Stimulated activated CD8-positive, alpha-beta memory T cell treated with anti-CD3 and anti-CD28 coated beads, Interleukin-2, amount 100 ng/mL, for 1 hour (primary cell): ENCODE results near the gene TMEM218.
"Not testable (repeated sequence)": the region's sequence is repeated elsewhere in the genome, so short reads cannot be mapped to it uniquely, and the experiment has no call there.

Experiments
- DNase-seq, 2 donors: peaks; one replicate each; pipeline ENCODE4 v3.0.0-alpha.2; 2020; ENCODE audit warnings: low read depth in 2 of 2

TMEM218 gene

DNA sequence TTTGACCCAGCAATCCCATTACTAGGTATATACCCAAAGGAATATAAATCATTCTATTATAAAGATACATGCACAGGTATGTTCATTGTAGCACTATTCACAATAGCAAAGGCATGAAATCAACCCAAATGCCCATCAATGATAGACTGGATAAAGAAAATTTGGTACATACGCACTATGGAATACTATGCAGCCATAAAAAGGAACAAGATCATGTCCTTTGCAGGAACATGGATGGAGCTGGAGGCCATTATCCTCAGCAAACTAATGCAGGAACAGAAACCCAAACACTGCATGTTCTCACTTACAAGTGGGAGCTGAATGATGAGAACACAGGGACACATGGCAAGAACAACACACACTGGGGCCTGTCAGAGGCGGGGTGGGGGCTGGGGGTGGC lies 55.3 kb downstream of the TMEM218 start:
- not testable (repeated sequence) for DNase-seq

DNA sequence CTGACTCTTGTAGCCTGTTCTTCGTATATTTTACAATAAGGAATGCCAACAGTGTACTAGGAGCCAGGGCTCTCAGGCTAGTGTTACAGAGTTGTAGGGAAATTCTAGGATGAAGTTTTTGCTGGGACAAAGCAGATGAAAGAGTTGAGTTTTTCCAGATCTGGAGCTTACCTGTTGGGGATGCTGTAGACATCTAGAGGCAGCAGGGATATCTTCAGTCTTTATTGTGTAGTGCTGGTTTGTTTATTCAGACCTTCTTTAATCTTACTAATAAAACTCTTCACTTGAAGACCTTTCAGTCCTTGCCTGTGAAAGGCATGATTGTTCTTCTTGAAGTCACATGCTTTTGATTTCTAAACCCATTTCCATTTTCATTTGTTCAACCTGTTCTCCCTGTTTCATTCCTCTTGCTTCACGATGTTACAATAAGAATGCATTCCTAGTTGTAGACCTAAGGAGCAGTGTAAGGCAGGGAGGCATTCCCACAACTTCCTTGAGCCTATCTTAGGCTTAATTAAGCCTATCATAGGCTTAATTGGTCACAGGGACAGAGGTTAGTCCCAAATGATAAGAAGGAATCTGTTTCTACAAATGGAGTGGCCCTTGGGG lies 56.2 kb downstream of the TMEM218 start:
- no peak for DNase-seq

DNA sequence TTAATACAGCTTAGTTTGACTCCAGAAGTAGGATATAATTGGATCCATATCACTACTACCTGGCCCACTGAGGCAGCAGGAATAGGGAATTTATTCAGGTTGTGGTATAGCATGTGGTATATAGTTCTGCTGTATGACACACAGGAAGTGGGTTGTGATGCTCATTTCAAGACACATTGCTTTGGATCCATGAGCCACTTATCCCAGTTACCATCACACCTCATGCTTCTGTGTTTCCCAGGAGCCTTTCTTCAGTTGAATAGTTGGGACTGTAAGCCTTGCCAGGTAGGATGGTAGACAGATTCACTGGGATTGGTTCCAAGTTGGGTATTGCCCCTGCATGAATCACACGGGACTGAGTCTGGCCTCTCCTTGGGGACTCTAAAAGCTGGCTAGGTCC lies 58.3 kb downstream of the TMEM218 start:
- DNase-seq = no peak

DNA sequence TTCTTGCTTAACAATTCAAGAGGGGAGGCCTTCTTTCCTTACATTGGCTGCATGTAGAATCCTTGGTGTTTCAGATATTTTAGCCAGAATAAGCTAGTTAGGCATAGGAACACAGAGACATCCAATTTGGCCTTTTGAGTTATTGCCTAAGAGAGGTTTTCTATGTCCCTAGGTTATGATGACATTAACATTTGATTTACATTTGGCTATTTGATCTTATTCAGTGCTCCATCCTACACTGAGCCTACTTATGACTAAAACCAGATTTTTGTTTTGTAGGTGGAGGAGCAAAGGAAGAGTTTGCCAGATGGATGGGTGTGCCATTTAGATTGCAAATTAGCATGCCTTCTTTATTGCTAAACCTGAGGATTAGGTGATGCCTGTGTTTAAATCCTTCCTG lies 59.4 kb downstream of the TMEM218 start:
- no peak for DNase-seq

DNA sequence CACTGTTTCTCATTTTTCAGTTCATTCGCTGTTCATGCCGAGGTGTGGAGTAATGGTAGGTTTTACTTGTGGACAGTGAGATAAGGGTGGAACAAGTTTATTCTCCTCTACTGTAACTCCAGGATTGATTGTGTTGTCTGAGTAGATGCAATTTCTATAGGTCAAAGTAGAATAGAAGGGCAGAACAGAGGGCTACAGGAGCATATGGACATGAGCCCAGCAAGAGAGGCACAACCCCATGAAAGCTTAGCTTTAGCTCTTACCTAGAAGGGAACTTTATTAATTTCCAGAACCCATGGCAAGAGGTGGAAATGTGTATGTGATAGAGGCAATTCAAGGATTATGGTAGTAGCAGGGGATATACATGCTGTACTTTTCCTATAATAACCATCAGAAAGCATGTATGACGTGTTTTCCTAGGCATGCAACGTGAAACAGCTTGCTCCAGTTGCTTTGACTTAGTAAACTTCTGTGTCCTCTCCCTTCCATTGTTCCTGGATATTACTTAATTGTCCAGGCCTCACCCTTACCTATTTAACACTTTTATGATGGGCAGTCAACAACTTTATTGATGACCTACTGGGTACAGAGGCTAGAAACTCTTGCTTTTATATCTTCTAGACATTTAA lies 62.1 kb downstream of the TMEM218 start:
- no peak for DNase-seq
